DMS153 treated with DMSO at 0.1 percent for 48 hours (cell line): ENCODE results near the gene NAT14.

Experiments
- DNase-seq: peaks from one replicate; lab custom pipeline; 2025; ENCODE audit not compliant: unreplicated experiment; lab: John Stamatoyannopoulos, UW

NAT14 gene

DNA sequence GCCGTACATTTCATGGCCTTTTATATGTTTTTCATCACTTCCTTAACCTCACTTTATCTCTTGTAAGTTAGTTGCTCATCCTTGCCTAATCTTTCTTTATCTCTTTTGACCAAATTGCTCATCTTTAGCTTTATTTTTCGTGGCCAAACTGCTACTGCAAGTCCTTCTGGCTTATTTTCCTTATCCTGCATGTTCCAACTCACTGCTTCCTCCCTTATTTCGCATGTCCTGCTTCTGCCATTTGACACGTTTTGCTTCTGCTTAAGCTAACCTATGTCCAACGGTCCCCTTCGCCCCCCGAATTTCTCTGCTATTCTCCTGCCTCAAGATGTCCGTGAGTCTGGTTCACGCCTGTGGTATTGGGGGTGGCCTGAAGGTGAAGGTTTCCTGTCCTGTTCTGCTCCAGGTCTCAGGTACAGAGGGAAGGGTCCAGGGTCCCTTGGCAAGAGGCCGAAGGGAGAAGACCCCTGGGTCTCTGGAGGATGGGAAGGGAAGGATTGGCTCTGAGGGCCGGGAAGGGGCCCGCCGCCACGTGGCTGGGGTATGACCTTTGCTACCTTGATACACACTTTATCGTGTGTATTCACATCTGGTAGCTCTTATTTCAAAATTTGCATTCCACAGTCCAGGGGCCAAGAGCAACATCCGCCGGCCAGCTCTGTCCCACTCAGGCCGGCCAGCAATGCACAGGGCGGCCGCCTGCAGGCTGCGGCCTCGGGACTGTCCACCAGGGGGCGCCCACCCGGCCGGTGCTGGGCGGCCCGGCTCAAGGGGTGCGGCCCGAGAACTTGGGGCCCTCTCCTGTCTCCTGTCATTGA is 17.5 kb upstream of the NAT14 start:
- DNase-seq, result no peak

DNA sequence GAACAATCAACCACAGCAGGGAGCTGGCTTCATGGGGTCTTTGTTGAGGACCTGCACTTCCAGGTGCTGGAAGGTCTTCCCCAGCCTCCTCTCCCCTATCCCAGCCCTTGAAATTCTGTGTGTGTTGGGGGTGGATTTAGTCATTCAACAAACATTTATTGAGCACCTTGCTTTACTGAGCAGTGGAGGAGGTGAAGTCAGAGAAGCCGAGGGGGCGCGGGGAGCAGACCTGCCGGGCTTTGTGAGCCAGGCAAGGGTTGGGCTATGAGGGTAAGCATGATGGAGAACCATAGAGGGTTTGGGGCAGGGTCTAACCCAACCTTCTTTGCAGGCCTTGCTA is 17.0 kb upstream of the NAT14 start:
- DNase-seq, result no peak

DNA sequence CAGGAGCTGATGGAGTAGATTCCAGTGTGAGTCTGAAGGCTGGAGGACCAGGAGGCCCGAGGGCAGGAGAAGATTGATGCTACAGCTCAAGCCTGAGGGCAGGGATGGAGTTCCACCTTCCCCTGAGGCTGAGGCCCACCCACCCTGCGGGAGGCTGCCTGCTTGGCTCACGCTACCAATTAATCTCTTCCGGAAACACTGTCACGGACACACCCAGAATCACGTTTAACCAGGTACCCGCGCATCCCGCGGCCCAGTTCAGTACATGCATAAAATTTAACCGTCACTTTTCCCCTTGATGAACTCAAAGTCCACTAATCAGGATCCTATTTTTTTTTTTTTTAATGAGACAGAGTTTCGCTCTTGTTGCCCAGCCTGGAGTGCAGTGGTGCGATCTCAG is 13.7 kb upstream of the NAT14 start:
- no peak for DNase-seq

DNA sequence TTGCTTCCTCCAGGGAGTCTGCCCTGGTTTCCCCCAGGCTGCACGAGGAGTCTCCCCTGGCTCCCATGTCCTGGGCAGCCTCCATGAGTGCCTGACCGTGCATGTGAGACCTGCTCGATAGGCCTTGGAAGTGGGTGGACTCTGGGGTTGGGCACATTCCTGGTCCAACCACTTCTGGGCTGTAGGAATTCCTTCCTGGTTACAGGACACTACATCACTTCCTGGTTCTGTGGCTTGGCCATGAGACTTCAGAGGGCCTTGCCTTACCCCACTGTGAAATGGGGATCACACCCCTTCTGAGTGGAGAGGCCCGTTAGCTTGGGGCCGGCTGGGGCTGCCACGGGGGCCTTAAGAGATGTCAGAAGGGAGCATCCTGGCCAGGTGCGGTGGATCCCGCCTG is 12.5 kb upstream of the NAT14 start:
- no peak for DNase-seq

DNA sequence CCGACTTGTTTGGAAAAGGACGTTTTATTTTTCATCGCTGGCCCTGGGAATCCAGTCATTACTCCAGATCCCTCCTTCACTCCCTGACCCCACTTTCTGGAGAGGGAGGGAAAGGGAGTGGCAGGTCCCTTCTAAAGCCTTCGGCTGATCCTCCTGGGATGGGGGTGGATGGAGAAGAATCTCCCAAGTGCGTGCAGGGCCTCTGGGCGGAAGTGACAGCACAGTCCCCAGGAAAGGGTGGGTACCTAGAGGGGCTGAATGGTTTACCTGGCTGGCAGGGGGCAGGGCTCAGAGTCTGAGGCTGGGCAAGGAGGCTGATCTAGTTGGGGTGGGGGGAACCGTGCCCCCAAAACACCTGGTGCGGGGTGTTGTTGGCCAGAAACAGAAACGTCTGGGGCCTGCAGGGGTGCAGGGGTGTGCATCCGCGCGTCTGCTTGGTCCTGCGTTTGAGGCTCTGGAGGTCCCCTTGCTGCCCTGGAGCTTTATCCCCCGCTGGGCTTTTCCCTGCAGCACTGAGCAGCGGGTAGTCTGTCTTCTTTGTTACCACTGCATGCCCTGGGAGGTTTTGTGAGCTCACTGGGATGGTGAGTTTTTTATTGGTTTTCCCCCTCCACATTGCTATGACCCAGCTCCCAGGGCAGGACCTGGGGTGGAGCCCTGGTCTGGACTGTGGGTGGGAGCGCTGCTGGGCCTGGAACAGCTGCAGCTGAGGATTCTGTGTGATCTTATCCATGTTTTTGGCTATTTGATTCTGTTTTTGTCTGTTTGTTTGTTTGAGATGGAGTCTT is 11.6 kb upstream of the NAT14 start:
- no peak for DNase-seq

DNA sequence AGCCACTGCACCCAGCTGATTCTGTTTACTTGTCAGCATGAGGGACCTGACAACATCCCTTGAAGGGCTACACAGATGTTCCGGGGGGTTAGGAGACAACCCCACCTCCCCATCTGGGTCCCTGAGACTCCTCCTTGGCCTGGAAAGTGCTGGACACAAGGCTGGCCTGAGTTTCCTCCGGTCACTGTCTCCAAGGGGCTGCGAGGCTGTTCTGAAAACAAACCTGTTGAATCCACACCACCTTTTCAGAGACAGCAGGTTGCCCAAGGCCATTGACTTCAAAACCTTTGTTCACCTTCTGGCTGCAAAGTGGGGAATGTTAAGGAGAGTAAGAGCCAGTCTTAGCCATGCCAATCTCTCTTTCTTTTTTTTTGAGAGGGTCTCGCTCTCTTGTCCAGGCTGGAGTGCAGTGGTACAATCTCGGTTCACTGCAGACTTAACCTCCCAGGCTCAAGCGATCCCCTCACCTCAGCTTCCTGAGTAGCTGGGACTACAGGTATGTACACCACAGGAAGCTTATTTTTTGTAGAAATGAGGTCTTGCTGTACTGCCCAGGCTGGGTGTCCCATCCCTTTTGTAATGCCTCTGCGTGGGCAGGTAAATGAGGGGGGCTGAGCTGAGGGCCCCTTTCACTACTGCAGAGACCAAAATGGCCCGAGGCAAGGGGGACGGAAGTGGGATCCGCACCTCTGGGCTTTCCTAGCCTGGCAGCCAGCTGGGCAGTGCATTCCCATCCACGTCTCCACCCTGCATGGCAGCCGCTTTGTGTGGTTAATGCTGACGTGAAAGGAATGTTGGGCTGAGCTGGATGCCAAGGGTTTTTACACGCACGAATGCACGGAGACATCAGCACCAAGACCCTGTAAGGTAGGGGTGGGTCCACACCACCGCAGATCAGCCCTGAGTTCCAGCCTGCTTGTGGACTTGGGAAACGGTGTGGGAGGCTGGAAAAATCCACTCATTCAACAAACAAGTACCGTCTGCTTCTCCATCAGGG is 10.4 kb upstream of the NAT14 start:
- no peak for DNase-seq

DNA sequence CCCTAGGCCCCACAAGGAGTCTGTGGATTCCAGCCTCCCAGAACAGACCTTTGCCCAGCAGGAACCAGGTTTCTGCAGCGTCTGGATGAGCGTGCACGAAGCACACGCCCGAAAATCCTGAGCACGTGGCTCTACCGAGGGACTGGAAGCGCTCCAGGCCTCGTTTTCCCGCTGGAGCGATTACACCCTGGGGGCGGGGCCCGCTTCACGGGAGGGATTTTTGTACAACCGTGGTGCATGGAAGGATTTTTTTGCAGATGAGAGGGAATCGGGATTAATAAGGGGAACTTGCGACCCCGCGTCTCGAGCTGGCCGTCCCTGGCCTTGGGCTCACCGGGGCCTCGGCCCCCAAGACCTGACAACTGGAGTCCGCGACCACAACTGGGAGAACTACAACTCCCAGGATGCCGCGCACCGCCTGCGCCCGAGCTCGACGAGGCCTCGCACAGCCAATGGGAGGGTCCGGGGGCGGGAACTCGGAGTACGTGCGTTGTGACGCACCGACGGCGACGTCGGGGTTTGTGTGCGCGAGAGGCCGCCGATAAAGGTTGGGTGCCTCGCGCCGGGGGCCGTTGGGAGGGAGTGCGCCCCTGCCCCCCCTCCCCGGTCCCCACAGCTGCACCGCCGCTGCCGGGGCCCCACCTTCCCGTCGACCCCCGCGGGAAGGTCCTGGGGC is 8.8 kb upstream of the NAT14 start, which contains the start of gene ZNF628:
Gene ZNF628 (plus strand): TSS at position 518 of the 676 bp plus-strand sequence. CDS start 3,294 bp downstream, outside the sequence.
- peak; percentile 90 for DNase-seq

DNA sequence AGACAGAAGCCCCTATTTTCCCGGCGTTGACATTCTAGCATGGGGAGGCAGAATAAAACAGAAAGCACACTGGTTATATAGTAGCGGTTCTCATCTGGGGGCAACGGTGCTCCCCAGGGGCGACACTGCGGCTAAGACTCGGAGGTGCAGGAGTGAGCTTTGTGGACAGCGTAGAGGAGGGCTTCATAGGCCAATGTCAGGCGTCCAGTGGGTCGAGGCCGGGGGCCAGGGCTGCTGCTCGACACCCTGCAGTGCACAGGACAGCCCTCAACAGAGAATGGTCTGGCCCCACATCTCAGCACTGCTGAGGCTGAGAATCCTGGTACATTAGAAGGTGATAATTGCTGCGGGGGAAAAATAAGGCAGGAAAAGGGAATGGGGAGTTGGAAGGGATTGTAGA is 7.1 kb upstream of the NAT14 start:
- DNase-seq, result no peak

DNA sequence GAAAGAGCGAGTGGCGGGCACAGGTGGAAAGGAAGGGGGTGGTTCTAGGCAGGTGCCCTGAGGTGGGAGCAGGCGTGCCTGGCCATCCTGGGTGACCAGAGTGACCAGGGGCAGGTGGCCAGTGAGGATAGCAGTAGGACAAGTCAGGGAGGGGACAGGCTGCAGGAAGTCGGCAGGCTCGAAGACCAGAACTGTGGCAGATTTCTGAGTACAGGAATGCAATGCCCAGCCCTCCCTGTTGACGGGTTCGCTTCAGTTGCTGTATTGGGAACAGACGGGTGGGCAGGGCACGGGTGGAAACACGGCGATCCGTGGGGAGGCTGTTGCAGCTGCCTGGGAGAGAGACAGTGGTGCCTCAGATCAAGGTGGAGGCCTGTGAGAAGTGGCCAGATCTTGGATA is 6.6 kb upstream of the NAT14 start:
- DNase-seq, result no peak

DNA sequence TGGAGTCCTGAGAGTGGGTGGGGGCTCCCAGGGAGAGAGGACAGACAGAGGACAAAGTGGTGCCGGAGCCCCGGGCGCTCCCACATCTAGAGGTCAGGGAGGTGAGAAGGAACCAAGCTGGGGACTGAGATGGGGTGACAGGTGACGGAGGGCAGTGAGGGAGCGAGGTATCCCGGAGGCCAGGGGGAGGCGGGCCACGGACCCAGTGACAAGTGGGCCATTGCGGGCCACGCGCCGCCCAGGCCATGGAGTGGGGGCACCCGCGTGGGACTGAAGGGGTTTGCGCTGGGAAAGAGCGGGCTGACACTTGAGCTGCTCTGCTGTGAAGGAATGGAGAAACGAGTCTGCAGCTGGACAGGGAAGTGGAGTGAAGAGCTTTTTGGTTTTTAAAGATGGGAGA is 5.9 kb upstream of the NAT14 start:
- no peak for DNase-seq

DNA sequence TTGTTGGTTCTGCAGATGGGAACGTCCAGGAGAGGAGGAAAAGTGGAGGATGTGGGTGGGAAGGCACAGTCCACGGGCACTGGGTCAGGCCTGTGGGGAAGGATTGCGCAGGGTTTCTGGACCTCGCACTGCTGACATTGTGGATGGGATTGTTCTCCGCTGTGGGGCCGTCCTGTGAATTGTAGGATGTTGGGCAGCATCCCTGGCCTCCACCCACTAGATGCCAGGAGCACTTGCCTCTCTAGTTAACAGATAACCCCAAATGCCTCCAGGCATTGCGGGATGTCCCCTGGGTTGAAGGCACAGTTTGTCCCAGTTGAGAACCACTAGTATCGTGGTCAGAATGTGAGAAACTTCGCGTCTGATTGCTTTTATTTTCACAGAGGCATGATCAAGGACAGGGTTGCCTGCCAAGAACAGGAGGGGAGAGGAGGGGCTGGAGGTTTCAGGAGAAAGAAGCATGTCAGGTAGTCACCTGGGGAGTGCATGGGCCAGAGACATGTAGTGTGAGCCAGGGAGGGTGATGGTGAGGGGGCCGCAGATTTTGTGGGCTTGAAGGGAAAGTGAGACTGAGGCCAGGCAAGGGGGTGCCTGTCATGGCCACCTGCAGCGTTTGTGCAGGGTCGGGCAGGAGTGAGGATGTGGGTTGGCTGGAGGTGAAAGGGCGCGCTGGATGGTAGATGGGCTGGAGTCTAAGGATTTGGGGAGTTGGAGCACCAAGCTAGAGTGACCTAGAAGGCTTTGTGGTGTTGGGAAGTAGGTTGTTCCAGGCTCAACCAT is 5.3 kb upstream of the NAT14 start:
- DNase-seq, result no peak

DNA sequence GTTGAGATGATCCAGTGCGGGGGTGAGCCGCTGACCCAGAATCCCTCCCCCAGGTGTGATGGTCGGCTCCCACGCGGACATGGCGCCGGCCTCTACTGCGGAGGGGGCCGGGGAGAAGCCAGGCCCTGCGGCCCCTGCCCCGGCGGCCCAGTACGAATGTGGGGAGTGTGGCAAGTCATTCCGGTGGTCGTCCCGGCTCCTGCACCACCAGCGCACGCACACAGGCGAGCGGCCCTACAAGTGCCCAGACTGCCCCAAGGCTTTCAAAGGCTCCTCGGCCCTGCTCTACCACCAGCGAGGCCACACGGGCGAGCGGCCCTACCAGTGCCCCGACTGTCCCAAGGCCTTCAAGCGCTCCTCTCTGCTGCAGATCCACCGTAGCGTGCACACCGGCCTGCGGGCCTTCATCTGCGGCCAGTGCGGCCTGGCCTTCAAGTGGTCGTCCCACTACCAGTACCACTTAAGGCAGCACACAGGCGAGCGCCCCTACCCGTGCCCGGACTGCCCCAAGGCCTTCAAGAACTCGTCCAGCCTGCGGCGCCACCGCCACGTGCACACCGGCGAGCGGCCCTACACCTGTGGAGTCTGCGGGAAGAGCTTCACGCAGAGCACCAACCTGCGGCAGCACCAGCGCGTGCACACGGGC is 3.7 kb upstream of the NAT14 start:
- DNase-seq, result no peak

DNA sequence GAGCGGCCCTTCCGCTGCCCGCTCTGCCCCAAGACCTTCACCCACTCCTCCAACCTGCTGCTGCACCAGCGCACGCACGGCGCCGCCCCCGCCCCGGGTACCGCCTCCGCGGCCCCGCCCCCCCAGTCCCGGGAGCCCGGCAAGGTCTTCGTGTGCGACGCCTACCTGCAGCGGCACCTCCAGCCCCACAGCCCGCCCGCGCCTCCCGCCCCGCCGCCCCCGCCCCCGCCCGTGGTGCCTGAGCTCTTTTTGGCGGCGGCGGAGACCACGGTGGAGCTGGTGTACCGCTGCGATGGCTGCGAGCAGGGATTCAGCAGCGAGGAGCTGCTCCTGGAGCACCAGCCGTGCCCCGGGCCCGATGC is 3.2 kb upstream of the NAT14 start:
- DNase-seq, result no peak

DNA sequence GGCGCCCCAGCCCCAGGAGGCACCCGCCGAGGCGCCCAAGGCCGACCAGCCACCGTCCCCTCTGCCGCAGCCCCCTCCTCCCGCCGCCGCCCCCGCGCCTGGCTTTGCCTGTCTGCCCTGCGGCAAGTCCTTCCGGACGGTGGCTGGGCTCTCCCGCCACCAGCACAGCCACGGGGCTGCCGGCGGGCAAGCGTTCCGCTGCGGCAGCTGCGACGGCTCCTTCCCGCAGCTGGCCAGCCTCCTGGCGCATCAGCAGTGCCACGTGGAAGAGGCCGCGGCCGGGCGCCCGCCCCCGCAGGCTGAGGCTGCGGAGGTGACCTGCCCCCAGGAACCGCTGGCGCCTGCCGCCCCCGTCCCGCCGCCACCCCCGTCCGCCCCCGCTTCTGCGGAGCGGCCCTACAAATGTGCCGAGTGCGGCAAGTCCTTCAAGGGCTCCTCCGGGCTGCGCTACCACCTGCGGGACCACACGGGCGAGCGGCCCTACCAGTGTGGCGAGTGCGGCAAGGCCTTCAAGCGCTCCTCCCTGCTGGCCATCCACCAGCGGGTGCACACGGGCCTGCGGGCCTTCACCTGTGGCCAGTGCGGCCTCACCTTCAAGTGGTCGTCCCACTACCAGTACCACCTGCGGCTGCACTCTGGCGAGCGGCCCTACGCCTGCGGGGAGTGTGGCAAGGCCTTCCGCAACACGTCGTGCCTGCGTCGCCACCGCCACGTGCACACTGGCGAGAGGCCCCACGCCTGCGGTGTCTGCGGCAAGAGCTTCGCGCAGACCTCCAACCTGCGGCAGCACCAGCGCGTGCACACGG is 2.6 kb upstream of the NAT14 start:
- DNase-seq, result no peak

DNA sequence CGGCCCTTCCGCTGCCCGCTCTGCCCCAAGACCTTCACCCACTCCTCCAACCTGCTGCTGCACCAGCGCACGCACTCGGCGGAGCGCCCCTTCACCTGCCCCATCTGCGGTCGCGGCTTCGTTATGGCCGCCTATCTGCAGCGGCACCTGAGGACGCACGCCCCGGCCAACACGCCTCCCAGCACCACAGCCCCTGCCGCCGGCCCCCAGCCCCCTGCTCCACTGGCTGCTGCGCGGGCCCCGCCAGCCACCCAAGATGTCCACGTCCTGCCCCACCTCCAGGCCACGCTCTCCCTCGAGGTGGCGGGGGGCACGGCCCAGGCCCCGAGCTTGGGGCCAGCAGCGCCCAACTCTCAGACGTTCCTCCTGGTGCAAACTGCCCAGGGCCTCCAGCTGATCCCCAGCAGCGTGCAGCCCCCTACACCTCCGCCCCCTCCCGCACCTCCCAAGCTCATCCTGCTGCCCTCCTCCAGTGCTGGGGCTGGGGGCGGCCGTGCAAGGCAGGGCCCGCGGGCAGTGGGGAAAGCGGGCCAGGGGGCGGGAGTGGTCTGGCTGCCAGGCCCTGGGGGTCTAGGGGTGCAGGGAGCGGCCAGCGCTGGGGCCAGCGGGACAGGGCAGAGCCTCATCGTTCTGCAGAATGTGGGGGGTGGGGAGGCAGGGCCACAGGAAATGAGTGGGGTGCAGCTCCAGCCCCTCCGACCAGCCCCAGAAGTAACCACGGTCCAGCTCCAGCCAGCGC is 1.9 kb upstream of the NAT14 start:
- no peak for DNase-seq

DNA sequence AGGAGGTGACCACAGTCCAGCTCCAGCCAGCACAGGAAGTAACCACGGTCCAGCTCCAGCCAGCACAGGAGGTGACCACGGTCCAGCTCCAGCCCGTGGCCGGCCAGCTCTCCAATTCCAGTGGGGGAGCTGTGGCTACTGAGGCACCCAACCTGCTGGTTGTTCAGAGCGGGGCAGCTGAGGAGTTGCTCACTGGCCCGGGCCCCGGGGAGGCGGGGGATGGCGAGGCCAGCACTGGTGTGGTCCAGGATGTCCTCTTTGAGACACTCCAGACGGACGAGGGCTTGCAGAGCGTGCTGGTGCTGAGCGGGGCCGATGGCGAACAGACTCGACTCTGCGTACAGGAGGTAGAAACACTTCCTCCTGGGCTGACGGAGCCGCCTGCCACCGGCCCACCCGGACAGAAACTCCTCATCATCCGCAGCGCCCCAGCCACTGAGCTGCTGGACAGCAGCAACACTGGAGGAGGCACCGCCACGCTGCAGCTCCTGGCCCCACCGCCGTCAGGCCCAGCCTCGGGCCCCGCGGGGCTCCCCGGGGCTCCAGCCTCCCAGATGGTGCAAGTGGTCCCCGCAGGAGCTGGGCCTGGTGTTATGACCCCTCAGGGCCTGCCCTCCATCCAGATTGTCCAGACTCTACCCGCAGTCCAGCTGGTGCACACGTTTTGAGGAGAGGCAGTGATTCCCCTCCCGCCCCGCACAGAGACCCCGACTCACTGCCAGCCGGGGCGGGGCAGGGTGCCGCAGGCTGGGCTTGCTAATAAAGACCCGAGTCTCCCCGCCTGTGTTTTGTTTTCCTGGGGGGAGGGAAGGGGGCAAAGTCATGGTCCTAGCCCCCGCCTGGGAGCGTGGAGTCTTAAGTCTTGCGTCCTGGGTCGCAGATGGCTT is 1.0 kb upstream of the NAT14 start:
- no peak for DNase-seq

DNA sequence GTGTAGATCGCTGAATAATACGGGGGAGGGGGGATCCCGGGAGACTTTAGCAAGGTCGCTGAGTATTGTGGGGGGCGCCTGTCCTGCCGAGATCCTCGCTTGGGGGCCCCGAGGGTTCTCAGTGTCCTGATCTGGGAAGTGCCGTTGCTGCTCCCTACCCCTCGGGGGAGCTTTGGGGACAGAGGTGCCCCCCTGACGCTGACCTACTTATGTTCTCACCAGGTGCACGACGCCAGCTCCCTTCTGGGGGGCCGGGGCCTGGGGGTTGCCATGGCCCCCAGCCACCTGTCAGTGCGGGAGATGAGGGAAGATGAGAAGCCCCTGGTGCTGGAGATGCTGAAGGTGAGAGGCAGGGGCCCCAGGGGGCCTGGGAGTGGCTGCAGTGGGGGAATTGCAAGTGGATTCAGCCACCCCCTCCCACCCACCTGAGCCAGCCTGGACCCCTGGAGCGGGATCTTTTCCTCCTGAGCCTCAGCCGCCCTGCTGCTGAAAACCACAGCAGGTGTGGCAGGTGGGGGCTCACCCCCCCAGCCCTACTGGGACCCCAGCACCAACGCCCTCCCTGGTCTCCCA is 537 bp downstream of the NAT14 start:
- no peak for DNase-seq
